Hematopoietic multipotent progenitor cell treated with erythropoietin and hydrocortisone succinate and interleukin-3 and kit ligand, for 17 days (in vitro differentiated cells): Measurements from ENCODE around the gene EIF6.
"Not testable (repeated sequence)": the region's sequence is repeated elsewhere in the genome, so short reads cannot be mapped to it uniquely, and the experiment has no call there.

ENCODE experiments used
- DNase-seq: peaks from one replicate; pipeline ENCODE4 v3.0.0-alpha.2; 2015; ENCODE audit warnings: low spot score

Gene EIF6

DNA sequence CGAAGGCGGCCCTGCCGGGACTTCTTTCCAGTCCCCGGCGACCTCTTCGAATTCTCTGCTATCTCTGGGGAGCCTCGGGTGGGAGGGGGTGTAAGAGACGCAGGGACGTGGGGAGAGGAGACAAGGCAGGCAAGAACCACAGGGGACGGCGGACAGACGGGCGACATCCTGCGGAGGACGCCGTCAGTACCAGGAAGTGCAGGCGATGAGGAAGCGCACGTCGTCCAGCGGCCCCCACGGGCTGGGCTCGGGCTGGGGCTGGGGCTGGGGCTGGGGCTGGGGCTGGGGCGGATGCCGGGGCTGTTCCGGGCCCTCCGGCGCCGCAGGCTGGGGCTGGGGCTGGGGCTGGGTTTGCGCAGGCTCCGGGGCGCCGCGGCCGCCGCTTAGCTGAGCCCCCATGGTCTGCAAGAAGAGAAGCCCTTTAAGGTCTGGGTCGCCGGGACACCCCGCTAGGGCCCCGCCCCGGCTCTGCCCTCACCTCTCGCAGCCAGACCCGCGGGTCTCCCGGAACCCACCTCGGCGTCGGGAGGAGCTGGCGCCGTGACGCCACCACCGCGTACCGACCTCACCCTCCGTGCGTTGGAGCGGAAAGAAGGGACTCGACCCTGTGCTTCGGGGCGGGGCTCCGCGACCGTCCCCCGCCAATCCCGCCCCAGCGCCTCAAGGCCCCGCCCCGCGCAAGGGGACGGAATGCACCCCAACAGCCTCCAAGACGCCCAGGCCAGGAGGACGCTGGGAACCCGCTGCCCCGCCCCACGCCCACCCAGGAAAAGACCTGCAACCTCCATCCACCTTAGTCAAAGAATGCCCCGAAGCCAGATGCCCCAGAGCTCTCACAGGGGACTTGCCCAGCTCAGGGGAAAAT is 6.8 kb downstream of the EIF6 start, which contains the start of gene MMP24OS:
Gene MMP24OS, minus strand, starts transcription at position 592 of the 865 bp plus-strand sequence. Its CDS starts 193 bp downstream, at position 399.
- DNase-seq: peak; percentile 86

DNA sequence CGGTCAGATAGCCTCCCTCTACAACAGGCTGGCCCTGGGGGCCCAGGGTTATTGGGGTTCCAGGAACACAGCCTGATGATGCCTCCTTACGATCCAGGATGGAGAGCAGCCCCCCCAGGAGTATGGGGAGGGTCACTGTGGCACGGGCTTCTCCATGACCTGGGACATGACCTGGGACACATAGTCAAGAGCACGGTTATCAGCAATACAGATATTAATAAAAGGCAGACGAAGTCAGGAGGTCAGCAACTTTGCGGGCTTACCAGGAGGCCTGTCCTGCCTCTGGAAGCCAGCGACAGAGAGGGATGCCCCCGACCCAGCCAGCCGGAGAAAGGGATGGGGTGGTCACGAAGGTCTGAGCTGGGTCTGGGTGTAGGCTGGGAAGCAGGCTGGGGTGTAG is 7.4 kb downstream of the EIF6 start:
- DNase-seq: no peak

DNA sequence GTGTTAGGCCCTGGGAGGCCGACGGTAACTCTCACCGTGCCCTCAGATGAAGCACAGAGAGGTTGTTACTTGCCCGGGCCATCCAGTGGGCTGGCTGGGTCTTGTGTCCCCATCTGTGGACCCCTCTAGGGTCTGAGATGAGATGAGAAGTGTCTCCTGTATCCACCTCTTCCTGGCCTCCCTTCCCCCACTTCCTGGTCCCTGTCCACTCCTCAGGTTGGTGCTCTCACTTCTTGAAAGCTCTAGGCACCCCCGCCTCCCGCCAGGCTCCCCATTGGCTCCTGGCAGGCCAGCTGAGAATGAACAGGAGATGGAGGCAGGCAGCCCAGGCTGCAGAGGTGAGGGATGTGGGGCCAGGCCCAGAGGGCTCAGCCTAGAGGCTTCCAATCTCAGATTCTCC is 8.2 kb downstream of the EIF6 start:
- DNase-seq: no peak

DNA sequence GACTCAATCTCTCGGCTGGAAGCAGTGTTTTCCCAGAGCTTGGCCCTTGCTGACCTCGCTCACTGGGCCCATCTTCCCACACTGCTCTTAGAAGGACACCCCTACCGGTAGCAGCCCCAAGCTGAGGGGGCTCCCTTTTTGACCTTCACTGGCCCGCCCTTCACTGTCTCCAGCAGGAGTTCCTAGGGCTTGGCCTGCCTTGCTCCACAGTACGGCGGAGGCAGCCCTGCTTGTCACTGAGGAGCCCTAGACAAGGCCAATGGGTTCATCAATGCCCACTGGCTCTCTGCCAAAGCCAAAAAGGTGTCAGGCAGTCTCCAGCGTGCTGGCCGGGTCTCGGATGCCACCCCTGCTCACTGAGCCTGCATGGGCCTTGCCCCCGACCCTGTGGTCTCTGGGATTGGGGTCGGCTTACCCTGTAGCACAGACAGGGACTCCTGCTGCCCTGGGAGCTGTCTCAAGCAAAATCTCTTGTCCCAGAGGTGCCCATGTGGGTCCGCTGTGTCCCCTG is 8.8 kb downstream of the EIF6 start:
- DNase-seq: no peak

DNA sequence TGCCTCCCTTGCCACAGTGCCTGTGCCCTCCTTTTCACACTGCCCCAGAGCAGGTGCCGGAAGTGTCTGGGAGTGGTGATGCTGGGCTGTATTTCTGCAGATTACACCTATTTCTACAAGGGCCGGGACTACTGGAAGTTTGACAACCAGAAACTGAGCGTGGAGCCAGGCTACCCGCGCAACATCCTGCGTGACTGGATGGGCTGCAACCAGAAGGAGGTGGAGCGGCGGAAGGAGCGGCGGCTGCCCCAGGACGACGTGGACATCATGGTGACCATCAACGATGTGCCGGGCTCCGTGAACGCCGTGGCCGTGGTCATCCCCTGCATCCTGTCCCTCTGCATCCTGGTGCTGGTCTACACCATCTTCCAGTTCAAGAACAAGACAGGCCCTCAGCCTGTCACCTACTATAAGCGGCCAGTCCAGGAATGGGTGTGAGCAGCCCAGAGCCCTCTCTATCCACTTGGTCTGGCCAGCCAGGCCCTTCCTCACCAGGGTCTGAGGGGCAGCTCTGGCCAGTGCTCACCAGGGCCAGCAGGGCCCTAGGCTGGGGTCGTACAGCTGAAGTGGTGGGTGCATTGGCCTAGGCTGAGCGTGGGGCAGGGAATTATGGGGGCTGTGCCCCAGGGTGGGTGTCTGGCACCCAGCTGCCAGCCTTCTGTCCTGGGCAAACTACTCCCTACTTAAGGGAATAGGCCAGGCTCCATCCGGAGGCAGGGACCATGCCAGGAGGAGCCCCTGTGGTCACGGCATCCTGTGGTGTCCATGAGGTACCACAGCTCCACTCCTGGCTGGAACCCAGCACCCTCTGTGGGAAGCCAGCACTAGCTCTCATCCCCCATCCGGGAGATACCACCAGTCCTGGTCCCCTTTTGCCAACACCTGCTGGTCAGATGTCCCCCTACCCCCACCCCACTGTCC is 10.1 kb downstream of the EIF6 start:
- DNase-seq: no peak

DNA sequence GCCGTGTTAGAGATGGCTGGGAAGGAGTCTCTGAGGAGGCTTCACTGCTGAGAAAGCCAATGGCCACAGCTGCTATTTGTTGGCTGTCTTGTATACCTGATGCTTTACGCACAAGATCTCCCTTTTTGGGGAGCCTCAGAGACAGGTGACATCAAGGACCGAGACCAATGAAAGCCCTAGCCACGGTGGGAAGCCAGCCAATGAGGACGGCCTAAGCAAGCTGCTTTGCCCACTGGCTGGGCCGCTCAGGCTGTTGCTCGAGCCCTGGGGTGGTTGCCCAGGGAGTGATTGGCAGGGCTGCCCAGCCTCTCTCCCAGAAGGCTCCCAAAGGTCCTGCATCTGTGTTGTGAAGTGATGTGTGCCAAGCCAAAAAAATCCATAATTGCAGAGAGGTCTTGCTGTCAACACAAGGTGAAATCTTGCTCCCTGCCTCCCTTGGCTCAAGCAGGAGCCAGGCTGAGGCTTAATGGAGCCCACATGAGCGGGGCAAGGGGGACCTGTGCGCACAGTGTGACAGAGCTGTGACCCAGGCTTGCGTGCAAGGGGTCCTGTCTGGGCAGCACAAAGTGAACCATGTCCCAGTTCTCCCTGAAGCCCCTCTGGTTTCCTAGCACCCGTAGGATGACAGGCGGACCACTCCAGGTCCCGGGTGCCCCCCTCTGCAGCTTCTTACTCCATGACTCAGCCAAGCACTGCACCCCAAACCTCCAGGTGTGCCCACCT is 11.0 kb downstream of the EIF6 start:
- no peak for DNase-seq

DNA sequence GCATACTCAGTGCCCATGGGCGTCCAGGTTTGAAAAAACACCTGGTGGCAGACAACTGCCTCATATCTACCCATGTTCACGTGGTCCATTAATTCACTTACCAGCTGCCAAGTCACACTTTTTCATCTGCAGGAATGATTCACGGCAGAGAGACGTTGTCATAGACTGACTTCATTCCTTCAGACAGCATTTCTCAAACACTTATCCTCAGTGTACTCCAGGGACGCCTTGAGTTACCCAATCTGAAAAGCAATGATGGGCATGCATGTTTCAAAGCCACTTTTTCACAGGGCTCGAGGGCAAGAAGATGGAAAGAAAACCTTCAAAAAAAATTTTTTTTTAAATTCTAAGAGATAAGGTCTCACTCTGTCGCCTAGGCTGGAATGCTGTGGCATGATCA is 12.7 kb downstream of the EIF6 start:
- DNase-seq: no peak

DNA sequence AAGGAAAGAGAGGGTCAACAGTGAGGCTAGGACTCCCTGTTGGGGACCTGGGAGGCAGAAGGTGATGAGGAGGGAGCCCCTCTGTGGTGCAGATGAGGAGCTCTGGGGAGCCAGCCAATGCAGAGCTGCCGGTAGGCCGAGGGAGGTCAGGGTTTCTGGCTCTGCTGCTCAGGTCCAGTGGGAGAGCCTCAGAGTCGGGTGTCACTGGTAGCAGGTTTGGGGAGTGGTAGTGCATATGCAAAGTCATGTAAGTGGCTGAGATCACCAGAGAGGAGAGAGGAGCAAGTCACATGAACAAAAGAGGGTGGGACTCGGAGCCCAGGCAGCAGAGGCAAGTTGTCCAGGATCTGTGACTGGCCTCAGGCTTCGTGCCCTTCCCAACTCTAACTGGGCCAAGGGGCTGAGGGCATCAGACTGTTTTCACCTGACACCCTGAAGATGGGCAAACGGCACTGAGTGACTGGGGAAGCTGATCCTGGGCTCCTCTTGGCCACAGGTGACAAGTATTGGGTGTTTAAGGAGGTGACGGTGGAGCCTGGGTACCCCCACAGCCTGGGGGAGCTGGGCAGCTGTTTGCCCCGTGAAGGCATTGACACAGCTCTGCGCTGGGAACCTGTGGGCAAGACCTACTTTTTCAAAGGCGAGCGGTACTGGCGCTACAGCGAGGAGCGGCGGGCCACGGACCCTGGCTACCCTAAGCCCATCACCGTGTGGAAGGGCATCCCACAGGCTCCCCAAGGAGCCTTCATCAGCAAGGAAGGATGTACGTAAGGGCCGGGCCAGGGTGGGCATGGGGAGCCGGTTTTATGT is 13.3 kb downstream of the EIF6 start:
- DNase-seq: no peak

DNA sequence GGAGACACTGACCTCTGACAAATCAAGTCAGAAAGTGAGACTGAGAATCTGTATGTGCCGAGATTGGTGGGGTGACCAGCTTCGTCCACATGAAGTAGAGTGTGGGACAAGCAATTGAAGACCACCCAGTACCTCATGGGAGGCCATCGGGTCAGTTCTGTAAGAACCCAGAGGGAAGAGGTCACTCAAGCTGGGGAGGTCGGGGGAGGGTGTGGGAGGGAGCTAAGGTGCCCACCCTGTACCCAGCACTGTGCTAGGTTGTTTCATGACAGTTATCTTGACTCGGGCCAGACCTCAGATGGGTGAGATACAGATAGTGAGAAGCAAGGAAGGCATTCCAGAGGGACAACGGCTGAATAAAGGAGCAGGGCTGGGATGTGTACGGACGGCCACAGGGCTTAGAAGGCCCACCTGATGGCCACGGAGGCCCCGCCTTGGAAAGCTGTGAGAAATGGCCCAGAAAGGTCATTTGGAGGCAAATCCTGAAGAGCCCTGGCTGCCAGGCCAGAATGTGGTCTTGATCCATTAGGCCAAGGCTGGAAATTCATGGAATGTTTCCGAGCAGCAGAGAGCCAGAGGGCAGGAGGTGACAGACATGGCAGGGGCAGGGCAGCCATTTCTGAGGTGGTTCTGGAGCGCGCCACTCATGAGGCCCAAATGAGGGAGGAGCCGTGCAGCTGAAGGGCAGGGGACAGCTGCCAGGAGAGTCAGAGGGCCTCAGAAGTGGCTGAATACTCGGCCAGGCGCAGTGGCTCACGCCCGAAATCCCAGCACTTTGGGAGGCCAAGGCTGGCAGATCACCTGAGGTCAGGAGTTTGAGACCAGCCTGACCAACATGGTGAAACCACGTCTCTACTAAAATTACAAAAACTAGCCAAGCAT is 14.3 kb downstream of the EIF6 start:
- no peak for DNase-seq

DNA sequence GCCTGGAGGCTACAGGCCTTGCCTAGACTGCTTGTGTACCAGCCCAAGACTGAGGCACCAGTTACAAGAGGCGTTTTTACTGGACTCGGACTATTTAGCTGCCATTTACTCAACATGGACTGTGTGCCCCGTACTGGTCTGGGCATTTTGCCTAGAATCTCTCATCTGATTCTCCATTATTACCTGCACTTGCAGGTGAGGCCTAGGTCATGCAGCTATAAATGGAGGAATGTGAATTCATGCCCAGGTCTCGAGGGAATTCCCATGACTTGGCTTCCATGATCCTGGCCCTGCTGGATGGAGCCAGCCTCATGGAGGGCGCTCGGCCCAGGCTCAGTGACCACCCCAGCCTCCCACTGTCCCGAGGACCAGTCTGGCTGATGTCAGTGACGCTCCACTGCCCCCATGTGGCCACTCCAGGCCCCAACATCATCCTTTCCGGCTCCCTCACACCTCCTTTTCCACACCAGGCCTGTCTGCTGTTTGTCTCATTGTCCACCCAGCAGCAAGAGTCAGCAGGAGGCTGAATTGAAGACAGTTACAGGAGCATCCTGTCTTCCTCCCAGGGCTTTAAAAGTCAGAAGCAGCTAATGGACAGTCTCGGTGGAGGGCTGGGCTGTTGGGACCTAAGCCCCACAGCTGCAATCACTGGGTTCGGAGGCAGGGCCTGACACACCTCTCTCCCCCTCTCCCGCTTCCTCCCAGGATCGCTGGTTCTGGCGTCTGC is 15.4 kb downstream of the EIF6 start:
- DNase-seq: peak; percentile 45

DNA sequence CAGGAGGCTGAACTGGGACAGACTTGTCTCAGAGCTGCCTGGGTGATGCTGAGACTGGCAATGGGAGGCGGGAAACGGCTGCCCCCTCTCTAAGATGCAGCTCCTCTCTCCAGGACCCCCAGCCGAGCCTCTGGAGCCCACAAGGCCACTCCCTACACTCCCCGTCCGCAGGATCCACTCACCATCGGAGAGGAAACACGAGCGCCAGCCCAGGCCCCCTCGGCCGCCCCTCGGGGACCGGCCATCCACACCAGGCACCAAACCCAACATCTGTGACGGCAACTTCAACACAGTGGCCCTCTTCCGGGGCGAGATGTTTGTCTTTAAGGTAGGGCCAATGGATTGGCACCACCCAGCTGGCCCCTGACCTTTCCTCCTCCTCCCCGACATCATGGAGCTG is 17.5 kb downstream of the EIF6 start:
- no peak for DNase-seq

DNA sequence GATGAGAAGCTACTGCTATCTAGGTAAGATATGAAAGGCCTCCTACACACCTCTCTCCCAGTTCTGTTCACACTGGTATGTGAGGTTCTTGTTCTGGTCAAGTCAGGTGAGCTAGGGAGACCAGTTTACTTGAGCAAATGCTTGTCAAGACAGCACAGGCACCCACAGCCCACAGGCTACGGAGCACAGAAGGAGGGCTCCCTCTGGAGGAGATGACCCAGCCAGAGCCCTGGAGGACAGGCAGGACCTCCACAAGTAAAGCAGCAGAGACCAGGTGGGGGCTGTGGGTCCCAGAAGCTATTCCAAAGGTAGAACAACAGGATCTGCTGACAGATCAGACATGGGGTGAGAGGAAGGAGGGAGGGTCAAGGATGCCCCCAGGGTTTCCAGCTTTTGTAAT is 19.8 kb downstream of the EIF6 start:
- no peak for DNase-seq

DNA sequence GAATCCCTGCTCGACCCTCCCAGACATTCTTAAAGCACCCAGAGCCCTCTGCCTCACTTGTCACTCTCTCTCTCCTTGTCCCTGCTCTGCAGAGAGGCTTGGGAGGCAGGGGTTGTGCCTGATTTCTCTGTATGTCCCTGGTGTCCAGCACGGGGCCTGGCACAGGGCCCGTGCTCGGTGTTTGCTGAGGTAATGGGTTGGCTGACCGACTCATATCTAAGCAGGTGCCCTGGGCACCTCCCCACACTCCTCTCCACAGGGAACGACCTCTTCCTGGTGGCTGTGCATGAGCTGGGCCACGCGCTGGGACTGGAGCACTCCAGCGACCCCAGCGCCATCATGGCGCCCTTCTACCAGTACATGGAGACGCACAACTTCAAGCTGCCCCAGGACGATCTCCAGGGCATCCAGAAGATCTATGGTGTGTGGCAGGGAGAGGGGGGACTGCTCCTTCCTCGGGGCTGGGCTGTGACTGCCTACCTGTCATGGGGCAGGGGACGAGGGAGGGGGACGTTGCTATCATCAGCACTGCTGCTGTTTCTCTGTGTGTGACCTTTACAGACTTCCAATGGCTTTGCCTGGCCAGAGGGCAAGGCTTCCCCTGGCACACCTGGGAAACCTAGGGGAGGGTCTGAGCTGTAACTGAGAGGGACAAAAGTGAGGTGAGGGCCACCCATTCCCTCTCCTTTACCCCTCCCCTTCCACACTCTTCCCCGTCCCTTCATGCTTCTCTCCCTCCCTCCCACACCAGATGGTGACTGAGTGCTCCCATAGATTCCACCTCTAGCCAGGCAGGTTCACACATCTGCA is 20.8 kb downstream of the EIF6 start:
- no peak for DNase-seq

DNA sequence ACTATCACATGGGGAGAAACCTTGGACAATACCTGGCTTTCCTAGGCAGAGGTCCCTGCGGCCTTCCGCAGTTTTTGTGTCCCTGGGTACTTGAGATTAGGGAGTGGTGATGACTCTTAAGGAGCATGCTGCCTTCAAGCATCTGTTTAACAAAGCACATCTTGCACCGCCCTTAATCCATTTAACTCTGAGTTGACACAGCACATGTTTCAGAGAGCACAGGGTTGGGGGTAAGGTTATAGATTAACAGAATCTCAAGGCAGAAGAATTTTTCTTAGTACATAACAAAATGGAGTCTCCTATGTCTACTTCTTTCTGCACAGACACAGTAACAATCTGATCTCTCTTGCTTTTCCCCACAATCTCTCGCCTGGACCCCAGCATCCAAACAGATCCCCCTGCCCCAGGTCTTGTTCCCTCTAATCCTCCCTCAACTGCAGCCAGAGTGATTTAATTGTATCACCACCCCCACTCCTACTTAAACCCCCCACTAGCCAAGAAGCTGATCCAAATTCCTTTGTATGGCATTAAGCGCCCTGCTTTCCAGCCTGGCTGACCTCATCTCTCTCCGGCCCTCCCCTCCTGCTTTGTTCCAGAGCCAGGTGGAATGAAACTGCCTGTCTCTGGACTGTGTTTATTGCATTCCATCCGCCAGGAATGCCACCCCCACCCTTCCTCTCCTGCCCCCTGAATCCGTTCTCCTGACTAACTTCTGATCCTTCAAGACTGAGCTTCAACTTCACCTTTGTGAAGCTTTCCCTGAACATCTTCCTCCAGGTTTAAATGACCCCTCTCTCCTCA is 21.6 kb downstream of the EIF6 start:
- DNase-seq: not testable (repeated sequence)

DNA sequence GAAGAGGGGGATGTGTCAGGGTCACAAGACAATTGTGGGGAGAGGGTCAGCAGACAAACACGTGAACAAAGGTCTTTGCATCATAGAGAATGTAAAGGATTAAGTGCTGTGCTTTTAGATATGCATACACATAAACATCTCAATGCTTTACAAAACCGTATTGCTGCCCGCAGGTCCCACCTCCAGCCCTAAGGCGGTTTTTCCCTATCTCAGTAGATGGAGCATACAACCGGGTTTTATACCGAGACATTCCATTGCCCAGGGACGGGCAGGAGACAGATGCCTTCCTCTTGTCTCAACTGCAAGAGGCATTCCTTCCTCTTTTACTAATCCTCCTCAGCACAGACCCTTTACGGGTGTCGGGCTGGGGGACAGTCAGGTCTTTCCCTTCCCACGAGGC is 22.3 kb downstream of the EIF6 start:
- DNase-seq: not testable (repeated sequence)

DNA sequence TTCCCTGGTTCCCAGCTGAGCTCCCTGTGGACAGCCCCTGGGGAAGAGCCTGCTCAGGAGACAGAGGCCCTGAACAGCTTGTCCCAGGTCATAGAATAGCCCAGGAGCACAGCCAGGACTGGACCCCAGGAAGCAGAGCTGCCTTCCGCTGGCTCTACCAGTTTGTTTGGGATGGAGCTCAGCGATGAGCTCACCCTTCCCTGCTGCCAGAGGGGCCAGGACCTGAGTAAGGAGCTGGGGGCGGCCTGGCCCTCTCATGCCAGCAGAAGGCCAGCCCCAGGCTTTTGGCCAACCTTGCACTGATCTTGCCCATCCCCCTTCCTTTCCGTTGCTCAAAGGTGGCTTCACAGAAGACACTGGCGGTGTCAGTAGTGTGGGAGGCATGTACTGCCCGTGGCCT is 24.1 kb downstream of the EIF6 start:
- no peak for DNase-seq

DNA sequence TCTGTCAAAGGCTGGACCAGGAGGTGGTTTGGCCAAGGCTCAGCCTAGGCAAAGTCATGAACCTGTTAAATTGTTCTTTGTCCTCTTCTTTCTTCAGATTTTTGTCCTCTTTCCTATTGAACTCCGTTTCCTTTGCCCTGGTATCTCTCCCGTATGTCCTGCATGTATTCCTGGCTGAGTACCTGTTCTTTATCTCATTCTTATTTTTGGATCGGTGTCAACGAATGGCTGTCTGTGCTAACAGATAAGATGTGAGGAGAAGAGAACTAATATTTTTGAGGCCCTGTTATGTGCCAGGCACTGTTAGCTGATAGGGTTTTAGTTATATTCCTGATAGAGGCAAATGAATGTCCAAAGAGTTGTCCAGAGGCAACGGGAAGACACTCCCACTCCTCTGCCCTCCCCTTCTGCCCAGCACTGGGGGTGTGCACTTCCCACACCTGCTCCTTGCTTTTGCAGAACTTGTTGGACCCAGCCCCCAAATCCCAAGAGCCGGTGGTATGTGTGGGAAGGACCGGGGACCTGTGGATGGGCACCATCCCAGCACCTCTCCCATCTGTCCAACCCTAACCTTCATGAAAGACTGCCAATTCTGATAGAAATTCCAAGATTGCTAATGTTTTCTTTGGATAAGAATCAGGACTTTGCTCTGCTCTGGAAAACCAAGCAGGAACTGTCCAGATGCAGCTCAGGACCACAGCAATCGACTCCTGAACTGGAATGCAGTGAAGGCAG is 27.2 kb downstream of the EIF6 start:
- DNase-seq: no peak
